ENCODE data around the gene RSRC2.
"Not testable (repeated sequence)": the region's sequence is repeated elsewhere in the genome, so short reads cannot be mapped to it uniquely, and the experiment has no call there.

RSRC2 gene

DNA sequence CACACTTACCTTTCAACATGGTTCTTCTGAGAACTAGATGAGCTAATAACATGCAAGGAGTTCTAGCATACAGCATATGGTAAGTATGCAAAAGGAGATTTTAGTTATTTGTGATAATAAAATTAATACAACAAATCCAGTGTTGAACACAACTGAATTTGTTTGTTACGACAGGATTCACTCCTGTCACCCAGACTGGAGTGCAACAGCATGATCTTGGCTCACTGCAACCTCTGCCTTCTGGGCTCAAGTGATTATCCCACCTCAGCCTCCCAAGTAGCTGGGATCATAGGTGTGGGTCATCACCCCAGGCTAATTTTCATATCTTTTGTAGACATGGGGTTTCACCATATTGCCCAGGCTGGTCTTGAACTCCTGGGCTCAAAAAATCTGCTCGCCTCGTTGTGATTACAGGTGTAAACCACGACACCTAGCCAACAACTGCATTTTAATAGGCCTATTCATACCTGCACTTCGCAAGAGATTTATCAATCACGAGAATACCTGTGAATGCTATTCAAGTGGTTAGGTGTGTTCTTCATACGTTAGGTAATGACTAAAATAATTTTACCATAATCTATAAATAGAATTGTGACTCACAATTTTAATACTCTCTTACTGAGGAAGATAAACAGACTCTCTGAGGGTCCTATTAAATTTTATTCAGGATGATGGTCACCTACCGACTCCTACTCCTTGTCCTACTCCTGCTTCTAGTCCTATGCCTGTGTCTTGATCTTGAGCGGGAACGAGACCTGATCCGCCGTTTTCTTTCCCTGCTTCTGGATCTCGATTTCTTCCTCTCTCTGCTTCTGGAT is 10.0 kb downstream of the RSRC2 start:
- no peak for DNase-seq

DNA sequence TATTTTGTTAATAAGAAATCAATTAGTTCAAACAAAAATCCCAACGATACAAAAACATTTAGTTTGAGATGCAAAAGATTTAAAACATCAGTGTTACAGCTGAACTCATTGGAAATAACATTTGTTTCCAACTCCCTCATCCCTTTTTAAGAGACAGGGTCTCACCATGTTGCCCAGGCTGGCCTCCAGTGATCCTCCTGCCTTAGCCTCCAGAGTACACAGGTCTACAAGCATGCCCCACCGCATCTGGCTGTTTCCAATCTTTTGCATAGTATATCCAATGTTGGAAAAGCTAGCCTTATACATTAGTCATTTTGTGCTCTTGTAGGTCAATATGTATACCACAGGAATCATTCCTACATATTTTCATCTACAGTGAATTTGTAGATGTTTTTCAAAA is 11.5 kb downstream of the RSRC2 start:
- no peak for DNase-seq

DNA sequence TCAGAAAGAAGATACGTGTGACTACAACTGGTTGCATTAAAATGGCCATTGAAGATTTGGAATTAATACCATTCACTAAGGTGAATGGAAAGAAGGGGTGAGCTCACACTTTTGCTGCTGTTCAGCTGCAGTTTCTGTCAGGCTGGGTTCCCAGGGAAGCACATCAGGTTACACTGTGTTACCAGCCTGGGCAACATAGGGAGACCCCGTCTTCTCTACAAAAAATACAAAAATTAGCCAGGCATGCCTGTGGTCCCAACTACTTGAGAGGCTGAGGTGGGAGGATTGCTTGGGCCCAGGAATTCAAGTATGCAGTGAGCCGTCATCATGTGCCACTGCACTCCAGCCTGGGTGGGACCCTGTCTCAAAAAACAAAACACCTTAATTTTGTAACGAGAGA is 13.1 kb downstream of the RSRC2 start:
- no peak for DNase-seq

DNA sequence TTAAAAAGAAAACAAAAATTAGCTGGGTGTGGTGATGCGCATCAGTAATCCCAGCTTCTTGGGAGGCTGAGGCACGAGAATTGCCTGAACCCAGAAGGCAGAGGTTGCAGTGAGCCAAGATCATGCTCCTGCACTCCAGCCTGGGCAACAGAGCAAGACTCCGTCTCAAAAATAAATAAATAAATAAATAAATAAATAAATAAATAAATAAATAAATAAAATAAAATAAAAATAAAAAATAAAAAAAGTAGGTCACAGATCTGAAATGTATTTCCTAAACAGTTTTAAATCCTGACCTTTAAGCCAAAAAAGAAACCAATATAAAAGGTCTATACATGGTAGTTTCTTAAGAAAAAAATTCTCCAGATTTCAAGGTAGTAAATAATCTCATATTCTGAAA is 13.7 kb downstream of the RSRC2 start:
- DNase-seq = not testable (repeated sequence)

DNA sequence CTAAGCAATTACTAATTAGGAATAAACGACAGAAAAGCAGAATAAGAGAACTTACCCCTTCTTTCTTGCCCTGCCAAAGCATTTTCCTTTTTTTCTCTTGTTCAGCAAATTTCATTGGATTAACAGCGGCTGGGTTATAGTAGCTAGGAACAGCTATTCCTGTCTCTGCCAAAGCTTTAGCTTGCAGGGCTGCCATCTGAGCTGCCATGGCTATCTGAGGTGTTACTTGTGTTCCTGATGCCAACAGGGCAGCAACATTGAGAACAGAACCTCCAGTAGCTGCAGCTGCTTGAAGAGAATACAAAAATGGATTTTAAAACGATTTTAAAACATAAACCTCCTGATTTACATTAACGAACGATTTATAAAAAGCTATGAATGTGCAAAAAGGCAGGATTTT is 18.6 kb downstream of the RSRC2 start:
- DNase-seq = no peak

DNA sequence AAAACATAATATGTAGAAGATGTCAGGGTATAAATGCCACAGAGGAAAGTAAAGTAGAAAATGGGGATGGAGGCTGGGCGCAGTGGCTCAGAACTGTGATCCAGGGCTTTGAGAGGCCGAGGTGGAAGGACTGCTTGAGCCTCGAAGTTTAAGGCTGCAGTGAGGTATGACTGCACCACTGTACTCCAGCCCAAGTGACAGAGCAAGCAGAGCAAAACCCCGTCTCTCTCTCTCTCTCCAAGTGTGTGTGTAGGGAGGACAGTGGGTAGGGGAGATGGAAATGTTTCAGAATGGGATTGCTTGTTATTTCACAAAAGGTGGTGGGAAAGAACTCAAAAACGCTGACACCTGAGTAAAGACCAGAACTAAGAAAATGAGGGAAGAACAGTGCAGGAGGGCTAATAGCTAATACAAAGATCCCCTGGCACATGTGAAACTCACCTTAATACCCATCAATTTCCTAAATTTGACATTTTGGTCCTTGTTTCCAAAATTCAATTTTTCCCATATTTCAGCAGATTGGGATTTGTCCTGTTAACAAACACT is 20.3 kb downstream of the RSRC2 start:
- DNase-seq = no peak

DNA sequence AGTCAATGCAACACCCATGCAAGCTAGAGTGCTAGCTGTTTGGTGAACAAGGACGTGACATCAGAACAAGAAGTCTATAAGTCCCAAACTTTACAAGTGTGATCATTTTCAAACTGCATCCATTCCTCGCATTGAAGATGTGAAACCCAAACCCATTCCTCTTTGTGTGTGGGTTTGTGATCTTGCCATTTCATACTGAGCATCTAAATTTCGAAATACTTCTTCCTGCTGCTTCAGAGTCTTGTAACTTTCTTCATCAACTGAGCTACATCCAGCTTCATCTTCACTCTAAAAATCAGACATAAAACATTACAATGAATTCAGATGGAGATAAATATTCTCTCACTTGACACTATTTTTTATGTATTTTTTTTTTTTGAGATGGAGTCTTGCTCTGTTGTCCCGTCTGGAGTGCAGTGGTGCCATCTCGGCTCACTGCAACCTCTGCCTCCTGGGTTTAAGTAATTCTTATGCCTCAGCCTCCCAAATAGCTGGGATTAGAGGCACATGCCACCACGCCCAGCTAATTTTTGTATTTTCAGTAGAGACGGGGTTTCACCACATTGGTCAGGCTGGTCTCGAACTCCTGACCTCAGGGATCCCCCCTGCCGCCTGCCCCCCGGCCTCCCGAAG is 21.2 kb downstream of the RSRC2 start:
- DNase-seq = no peak

DNA sequence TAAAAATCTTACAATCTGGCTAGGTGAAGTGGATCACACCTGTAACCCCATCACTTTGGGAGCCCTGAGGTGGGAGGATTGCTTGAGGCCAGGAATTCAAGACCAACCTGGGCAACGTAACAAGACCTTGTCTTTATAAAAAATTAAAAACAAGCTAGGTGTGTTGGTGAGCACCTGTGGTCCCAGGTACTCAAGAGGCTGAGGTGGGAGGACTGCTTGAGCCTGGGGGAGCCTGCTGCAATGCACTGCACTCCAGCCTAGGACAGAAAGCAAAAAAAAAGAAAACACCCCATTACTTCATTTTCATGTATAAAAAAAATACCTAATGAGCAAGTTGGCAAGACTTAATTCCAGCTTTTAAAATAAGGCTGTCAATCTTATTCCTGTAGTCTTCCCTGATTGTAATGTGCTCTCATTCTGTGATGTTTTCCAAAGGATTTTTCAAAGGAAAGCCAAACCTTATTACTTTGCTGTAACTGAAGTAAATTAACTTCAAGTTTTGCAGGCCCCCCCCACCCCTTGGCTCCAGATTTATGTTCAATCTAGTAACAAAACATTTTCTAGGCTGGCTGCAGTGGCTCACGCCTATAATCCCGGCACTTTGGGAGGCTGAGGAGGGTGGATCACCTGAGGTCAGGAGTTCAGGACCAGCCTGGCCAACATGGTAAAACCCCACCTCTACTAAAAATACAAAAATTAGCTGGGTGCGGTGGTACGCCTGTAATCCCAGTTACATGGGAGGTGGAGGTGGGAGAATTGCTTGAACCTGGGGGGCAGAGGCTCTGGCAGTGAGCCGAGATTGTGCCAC is 22.7 kb downstream of the RSRC2 start:
- DNase-seq = no peak

DNA sequence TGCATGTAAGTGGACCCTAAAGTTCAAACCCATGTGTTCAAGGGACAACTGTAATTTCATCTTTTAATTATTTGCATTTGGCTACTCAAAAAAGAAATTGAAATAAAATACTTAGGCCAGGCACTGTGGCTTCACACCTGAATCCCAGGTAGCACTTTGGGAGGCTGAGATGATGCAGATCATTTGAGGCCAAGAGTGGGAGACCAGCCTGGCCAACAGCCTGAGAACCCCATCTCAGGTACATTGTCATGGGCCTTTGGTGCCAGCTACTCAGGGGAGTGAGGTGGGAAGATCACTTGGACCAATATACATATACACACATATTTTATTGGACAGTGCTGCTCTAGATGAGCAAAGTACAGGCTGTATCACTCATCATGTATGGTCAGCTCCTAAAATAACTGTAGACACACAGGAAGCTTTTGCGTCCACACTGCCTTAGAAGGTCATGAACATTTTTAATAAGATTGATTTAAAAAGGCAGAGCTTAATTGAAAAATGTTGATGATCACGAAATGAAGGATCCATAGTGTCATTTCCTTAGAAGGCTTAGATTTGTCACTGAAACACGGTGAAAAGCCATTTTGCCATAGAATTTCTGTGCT is 23.5 kb downstream of the RSRC2 start:
- DNase-seq = no peak

DNA sequence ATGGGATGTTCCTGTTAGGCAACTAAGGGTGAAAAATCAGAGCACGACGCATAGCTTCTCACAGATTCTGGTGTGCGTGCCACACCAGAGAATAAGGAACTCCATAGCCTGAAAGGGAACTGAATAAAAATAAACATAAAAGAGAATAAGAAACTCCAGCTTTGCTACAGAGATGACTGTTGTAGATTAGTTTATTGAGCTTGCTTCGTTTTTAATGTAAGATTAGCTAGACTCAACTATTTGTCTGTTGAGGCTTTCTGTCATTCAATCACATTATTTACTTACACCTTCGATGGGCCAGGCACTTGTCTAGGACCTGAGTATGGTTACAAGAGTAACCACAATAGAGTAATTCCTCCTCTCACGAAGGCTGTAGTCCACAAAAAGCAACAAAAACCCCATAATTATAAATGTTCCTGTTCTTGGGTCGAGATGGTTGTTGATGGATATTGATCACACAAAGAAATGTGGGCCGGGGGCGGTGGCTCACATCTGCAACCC is 25.2 kb downstream of the RSRC2 start:
- DNase-seq = no peak

DNA sequence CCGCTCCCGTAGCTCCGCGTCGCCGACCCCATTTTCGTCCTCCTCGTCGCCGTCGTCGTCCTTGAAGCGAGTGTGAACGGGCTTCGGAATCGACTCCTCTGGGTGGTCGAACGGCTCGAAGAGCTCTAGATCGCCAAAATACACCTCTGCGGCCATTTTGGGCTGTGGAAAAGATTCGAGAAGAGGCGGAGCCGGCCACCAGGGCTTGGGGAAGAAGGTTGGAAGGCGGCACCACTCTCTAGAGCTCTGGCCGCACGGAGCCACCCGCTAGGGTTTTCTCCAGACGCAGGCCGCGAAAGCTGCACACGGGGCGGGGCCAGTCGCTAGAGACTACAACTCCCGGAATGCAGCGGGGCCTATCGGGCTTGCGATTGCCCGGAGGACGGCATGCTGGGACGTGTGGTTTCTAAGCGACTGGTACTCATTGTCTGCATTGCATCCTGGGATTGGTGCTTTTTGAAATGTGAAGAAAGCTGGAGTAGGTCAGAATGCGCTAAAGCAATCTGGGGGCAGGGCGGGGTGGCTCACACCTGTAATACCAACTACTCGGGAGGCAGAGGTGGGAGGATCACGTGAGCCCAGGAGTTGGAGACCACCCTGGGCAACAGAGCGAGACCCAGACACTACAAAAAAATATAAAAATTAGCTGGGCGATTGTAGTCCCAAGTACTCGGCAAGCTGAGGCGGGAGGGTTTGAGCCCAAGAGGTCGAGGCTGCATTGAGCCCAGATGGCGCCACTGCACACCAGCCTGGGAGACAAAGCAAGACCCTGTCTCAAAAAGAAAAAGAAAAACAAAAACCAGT is 25.8 kb downstream of the RSRC2 start, which contains the start of gene ZCCHC8:
Gene ZCCHC8 (minus strand): TSS at position 248 of the 804 bp plus-strand sequence. CDS start 92 bp downstream, at position 156.
- peak; percentile 97 for DNase-seq

DNA sequence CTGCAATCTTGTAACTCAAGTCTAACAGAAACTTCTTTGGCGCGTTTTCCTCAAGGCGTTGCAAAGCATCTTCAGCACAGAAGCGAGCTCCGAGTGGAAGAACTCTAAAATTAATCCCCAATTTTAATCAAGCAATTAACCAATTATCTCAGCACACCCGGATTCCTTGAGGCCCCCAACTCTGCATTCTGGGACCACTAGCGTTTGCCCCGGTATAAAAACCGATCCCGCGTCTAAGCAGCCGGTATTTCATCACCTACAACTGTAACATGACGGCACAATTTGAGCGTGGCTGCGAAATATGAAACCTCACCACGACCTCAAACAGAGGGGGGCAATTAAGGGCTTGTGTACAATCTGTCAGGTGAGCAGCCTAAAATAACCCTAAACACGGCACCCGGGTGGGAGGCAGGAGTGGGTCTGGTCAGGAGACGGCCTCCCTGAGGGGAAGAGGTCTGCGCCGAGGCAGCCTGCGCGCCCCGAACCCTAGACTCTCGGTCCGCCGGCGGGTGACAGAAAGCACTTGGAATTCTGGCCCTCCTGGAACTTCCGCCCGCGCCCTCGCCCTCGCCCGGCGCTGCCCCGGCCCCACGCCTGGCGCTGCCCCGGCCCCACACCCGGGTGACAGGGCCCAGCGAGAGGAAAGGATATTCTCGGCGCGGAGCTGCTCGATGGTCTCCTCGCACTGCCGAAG is 26.6 kb downstream of the RSRC2 start:
- DNase-seq = peak; percentile 42

DNA sequence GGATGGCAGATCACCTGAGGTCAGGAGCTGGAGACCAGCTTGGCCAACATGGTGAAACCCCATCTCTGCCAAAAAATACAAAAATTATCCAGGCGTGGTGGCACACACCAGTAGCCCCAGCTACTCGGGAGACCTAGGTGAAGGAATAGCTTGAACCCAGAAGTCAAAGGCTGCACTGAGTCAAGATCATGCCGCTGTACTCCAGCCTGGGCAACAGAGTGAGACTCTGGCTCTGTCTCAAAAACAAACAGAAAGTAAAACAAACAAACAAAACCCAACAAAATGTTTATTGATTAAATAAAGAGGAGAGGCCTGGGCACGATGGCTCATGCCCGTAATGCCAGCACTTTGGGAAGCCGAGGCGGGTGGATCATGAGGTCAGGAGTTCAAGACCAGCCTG is 31.5 kb downstream of the RSRC2 start:
- no peak for DNase-seq

DNA sequence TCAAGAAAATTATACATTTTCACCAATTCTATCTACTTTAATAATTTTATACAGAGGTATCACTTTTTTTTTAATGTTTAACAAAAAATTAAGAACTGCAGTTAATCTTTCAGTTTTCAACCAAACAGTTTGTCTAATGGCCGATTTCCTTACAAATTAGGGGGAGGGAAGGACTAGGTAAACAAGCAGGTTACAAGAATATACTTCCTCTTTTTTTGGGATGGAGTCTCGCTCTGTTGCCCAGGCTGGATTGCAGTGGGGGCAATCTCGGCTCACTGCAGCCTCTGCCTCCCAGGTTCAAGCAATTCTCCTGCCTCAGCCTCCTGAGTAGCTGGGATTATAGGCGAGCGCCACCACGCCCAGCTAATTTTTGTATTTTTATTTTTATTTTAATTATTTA is 33.5 kb downstream of the RSRC2 start:
- DNase-seq = not testable (repeated sequence)

DNA sequence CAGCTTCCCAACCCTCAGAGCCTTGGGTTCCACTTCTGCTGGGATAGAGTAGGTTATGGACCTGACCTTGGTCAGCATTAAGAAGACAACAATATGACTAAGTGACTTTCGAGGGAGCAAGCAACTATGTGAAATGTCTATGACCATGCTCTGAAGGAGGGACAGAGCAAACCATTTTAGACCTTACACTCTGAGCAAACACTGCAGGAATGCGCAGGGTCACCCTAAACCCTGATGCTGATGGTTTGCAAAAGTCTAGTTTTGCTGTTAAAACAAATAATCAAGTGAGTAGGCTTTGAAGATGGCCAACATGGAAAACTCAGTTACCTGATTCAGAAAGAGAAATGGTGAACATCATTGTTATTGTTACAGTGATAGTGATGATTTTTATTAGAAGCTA is 34.7 kb downstream of the RSRC2 start:
- no peak for DNase-seq

DNA sequence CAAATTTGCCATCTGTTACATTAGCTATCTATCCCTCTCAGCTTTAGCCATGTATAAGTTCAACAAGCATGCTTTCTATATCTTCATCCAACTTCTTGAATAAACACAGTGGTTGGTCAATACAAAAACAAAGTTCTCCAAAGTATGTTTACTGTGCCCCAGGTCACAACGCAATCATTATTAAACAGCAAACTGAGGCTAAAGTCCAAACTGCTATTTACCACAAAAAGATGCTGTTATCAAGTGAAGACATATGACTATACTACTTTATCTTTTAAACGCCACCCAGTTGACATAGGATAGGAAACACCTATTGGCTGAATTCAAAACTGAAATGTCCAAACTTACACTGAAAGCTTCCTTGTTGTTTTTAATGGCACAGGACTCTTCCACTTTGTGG is 37.7 kb downstream of the RSRC2 start:
- no peak for DNase-seq

DNA sequence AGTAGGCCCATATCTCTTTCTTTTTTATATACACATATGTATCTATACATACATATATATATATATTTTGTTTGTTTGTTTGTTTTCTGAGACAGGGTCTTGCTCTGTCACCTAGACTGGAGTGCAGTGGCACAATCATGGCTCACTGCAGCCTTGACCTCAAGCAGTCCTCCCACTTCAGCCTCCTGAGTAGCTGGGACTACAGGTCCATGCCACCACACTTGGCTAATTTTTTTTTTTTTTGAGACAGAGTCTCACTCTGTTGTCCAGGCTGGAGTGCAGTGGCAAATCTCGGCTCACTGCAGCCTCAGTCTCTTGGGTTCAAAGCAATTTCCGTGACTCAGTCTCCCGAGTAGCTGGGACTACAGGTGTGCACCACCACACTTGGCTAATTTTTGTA is 38.9 kb downstream of the RSRC2 start:
- not testable (repeated sequence) for DNase-seq

DNA sequence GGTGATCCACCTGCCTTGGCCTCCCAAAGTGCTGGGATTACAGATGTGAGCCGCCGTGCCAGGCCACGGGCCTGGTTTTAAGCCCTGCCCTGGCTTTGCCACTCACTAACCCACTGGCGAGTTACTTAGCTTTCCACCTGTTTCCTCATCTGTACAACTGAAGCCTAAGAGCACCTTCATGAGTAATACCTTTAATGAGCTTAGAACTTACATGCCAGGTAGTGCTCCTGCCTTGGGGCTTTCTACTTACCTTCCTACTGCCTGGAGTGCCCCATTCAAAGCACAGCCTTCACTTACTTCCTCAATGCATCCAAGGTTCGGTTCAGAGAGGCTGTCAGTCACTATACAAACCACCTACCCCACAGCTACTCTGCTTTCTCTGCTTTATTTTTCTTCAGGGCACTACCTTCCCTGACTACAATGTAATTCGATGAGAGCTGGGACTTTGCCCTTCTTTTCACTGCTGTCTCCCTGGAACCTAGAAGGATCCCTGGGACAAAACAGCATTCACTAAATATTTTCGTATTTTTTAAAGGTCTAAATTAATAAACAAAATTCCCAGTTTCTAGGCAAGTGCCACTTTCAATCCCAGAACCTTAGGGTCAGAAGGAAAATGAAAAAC is 39.8 kb downstream of the RSRC2 start:
- DNase-seq = no peak

DNA sequence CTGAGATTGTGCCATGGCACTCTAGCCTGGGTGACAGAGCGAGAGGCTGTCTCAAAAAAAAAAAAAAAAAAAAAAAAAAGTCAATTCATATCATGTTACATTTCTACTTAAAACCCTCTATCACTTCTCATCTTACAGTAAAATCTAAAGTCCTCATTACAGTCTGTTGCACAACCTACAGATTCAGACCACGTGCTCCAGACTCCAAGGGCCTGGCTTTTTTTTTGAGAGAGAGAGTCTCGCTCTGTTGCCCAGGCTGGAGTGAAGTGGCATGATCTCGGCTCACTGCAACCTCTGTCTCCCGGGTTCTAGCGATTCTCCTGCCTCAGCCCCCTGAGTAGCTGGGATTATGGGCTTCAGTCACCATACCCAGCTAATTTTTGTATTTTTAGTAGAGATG is 40.4 kb downstream of the RSRC2 start:
- not testable (repeated sequence) for DNase-seq

DNA sequence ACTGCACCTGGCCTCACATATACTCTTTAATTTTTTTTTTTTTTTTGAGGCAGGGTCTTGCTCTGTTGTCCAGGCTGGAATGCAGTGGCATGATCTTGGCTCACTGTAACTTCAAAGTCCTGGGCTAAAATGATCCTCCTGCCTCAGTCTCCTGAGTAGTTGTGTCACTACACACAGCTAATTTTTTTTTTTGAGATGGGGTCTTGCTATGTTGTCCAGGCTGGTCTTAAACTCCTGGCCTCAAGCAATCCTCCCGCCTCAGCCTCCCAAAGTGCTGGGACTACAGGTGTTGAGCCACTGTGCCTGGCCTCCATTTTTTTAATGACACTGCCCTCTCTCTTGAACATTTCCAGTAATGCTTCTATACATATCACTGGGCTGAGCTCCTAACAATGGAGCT is 42.4 kb downstream of the RSRC2 start:
- DNase-seq = not testable (repeated sequence)

DNA sequence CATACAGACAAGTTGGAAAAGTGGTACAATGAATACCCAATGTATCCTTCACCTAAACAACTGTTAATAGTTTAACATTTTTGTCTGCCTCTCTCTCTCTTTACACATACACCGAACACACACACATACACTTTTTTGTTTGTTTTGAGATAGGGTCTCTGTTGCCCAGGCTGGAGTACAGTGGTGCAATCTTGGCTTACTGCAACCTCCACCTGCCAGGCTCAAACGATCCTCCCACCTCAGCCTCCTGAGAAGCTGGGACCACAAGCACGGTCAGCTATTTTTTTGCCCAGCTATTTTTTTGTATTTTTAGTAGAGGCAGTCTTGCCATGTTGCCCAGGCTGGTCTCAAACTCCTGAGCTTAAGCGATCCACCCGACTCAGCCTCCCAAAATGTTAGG is 42.8 kb downstream of the RSRC2 start:
- DNase-seq = no peak

Data from CD4-positive, alpha-beta T cell treated with Interleukin-17A for 4 hours (primary cell).